SH-SY5Y (cell line): ENCODE results near the gene GTF2H3.

Source experiments
- GATA2 ChIP-seq: IDR thresholded peaks from 2 replicates; pipeline ENCODE4 v1.6.1; 2011; ENCODE audit warnings: mild to moderate bottlenecking, low read depth, low read length
- GATA3 ChIP-seq: IDR thresholded peaks from 2 replicates; pipeline ENCODE4 v1.6.1; 2011; ENCODE audit warnings: low read depth, mild to moderate bottlenecking, low read length, moderate library complexity

- TF ChIP-seq GATA3 (no peak), GATA2 (no peak)
Measured at GRCh38 chr12:123676616-123677320, 43.1 kb downstream of the GTF2H3 start.
